ENCODE results near the gene XKR7. TPM values are rescaled to one million over a fixed set of nuclear protein-coding genes. Genes with fewer than 3 reads are reported as not detected.
"Not testable (repeated sequence)": the region's sequence is repeated elsewhere in the genome, so short reads cannot be mapped to it uniquely, and the experiment has no call there.

XKR7 gene
- total RNA-seq, 1 donor from 2014 or later, result 0.48 TPM

- Mint-ChIP-seq H3K9me3 (ENCODE audit: unreplicated experiment) (no peaks in the 10 kb centered on the region), H3K4me3 (ENCODE audit: unreplicated experiment) (no peak overlapping the region), H3K4me1 (ENCODE audit: low read depth, unreplicated experiment) (no peaks in the 10 kb centered on the region), H3K27me3 (ENCODE audit: low read depth, unreplicated experiment) (peaks cover 47% of the 10 kb centered on the region), H3K27ac (ENCODE audit: unreplicated experiment) (no peak overlapping the region), H3K36me3 (ENCODE audit: low read depth, unreplicated experiment) (no peaks in the 10 kb centered on the region)
- Histone ChIP-seq H3K9ac (ENCODE audit: low read length) (no peak overlapping the region), H3K27me3 (ENCODE audit: insufficient read depth, low read length) (peaks cover 47% of the 10 kb centered on the region), H3K4me2 (ENCODE audit: low read length) (no peak overlapping the region), H4K20me1 (ENCODE audit: insufficient read depth, low read length) (no peaks in the 10 kb centered on the region), H3K79me2 (ENCODE audit: insufficient read depth, low read length) (no peaks in the 10 kb centered on the region), H3K4me3 (ENCODE audit: insufficient read depth, low read depth, low read length) (no peak overlapping the region), H2AFZ (ENCODE audit: low read depth, low read length) (no peak overlapping the region), H3K27ac (ENCODE audit: low read depth, low read length) (no peak overlapping the region), H3K36me3 (ENCODE audit: insufficient read depth, low read length) (no peaks in the 10 kb centered on the region), H3K4me1 (ENCODE audit: insufficient read depth, low read length) (no peaks in the 10 kb centered on the region), H3K9me3 (ENCODE audit: insufficient read depth, low read depth, low read length) (no peaks in the 10 kb centered on the region)
- DNase-seq (ENCODE audit: low read depth) (no peak), FAIRE-seq (no peak)
- TF ChIP-seq, protein P1, sequence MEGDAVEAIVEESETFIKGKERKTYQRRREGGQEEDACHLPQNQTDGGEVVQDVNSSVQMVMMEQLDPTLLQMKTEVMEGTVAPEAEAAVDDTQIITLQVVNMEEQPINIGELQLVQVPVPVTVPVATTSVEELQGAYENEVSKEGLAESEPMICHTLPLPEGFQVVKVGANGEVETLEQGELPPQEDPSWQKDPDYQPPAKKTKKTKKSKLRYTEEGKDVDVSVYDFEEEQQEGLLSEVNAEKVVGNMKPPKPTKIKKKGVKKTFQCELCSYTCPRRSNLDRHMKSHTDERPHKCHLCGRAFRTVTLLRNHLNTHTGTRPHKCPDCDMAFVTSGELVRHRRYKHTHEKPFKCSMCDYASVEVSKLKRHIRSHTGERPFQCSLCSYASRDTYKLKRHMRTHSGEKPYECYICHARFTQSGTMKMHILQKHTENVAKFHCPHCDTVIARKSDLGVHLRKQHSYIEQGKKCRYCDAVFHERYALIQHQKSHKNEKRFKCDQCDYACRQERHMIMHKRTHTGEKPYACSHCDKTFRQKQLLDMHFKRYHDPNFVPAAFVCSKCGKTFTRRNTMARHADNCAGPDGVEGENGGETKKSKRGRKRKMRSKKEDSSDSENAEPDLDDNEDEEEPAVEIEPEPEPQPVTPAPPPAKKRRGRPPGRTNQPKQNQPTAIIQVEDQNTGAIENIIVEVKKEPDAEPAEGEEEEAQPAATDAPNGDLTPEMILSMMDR (IDR thresholded peaks at IDR 0.05; ENCODE audit: insufficient read depth, low read depth, low read length), result no peak
- no peak for TF ChIP-seq EZH2 (IDR thresholded peaks at IDR 0.05; ENCODE audit: insufficient read depth, low read length)
Measured at GRCh38 chr20:32029561-32029960, 61.6 kb downstream of the XKR7 start.

GRCh38 chr20:32031007-32031958 is 63.3 kb downstream of the XKR7 start:
- no peak for FAIRE-seq
- Mint-ChIP-seq H3K4me1 (ENCODE audit: low read depth, unreplicated experiment) (no peaks in the 10 kb centered on the region), H3K27me3 (ENCODE audit: low read depth, unreplicated experiment) (peaks cover 54% of the 10 kb centered on the region), H3K27ac (ENCODE audit: unreplicated experiment) (no peak overlapping the region), H3K36me3 (ENCODE audit: low read depth, unreplicated experiment) (no peaks in the 10 kb centered on the region), H3K4me3 (ENCODE audit: unreplicated experiment) (no peak overlapping the region), H3K9me3 (ENCODE audit: unreplicated experiment) (no peaks in the 10 kb centered on the region)
- Histone ChIP-seq H3K4me1 (ENCODE audit: insufficient read depth, low read length) (no peaks in the 10 kb centered on the region), H3K27ac (ENCODE audit: low read depth, low read length) (no peak overlapping the region), H3K36me3 (ENCODE audit: insufficient read depth, low read length) (no peaks in the 10 kb centered on the region), H3K4me2 (ENCODE audit: low read length) (peak overlapping the region; percentile 72), H3K4me3 (ENCODE audit: insufficient read depth, low read depth, low read length) (no peak overlapping the region), H3K9me3 (ENCODE audit: insufficient read depth, low read depth, low read length) (no peaks in the 10 kb centered on the region), H4K20me1 (ENCODE audit: insufficient read depth, low read length) (no peaks in the 10 kb centered on the region), H3K27me3 (ENCODE audit: insufficient read depth, low read length) (peaks cover 53% of the 10 kb centered on the region), H2AFZ (ENCODE audit: low read depth, low read length) (peak overlapping the region; percentile 59), H3K79me2 (ENCODE audit: insufficient read depth, low read length) (no peaks in the 10 kb centered on the region), H3K9ac (ENCODE audit: low read length) (no peak overlapping the region)
- TF ChIP-seq, protein P1 (IDR thresholded peaks at IDR 0.05; ENCODE audit: insufficient read depth, low read depth, low read length), result peak; percentile 65
- peak; percentile 57 for TF ChIP-seq EZH2 (IDR thresholded peaks at IDR 0.05; ENCODE audit: insufficient read depth, low read length)
- peak; percentile 56 for DNase-seq (ENCODE audit: low read depth)

GRCh38 chr20:32033316-32033715 is 65.4 kb downstream of the XKR7 start:
- Mint-ChIP-seq H3K9me3 (ENCODE audit: unreplicated experiment) (peaks cover 5% of the 10 kb centered on the region), H3K36me3 (ENCODE audit: low read depth, unreplicated experiment) (peaks cover 2% of the 10 kb centered on the region), H3K4me1 (ENCODE audit: low read depth, unreplicated experiment) (peaks cover 9% of the 10 kb centered on the region), H3K27me3 (ENCODE audit: low read depth, unreplicated experiment) (peaks cover 50% of the 10 kb centered on the region), H3K27ac (ENCODE audit: unreplicated experiment) (no peak overlapping the region), H3K4me3 (ENCODE audit: unreplicated experiment) (no peak overlapping the region)
- Histone ChIP-seq H3K27me3 (ENCODE audit: insufficient read depth, low read length) (peaks cover 65% of the 10 kb centered on the region), H3K9me3 (ENCODE audit: insufficient read depth, low read depth, low read length) (no peaks in the 10 kb centered on the region), H3K4me3 (ENCODE audit: insufficient read depth, low read depth, low read length) (no peak overlapping the region), H3K9ac (ENCODE audit: low read length) (no peak overlapping the region), H3K4me2 (ENCODE audit: low read length) (no peak overlapping the region), H4K20me1 (ENCODE audit: insufficient read depth, low read length) (no peaks in the 10 kb centered on the region), H3K4me1 (ENCODE audit: insufficient read depth, low read length) (no peaks in the 10 kb centered on the region), H3K27ac (ENCODE audit: low read depth, low read length) (no peak overlapping the region), H3K36me3 (ENCODE audit: insufficient read depth, low read length) (no peaks in the 10 kb centered on the region), H2AFZ (ENCODE audit: low read depth, low read length) (no peak overlapping the region), H3K79me2 (ENCODE audit: insufficient read depth, low read length) (no peaks in the 10 kb centered on the region)
- TF ChIP-seq, protein P1 (IDR thresholded peaks at IDR 0.05; ENCODE audit: insufficient read depth, low read depth, low read length), result no peak
- no peak for TF ChIP-seq EZH2 (IDR thresholded peaks at IDR 0.05; ENCODE audit: insufficient read depth, low read length)
- DNase-seq (ENCODE audit: low read depth), result no peak
- FAIRE-seq, result no peak

DNA sequence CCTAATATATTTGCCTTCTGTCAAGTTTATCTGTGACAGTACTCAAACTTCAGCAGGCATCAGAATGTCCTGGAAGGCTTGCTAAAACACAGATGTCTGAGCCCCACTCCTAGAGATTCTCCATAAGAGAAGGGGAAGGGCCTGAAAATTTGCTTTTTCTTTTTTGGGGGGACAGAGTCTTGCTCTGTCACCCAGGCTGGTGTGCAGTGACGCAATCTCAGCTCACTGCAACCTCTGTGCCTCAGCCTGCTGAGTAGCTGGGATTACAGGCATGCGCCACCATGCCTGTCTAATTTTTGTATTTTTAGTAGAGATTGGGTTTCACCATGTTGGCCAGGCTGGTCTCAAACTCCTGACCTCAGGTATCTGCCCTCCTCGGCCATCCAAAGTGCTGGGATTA is 65.8 kb downstream of the XKR7 start:
- not testable (repeated sequence) for H3K9ac ChIP-seq (ENCODE audit: low read length); H4K20me1 ChIP-seq (ENCODE audit: insufficient read depth, low read length); H3K27ac Mint-ChIP-seq (ENCODE audit: unreplicated experiment); H3K27ac ChIP-seq (ENCODE audit: low read depth, low read length); H3K4me1 Mint-ChIP-seq (ENCODE audit: low read depth, unreplicated experiment); H3K36me3 Mint-ChIP-seq (ENCODE audit: low read depth, unreplicated experiment); H3K4me3 ChIP-seq (ENCODE audit: insufficient read depth, low read depth, low read length); DNase-seq (ENCODE audit: low read depth); FAIRE-seq; H3K79me2 ChIP-seq (ENCODE audit: insufficient read depth, low read length); H3K9me3 Mint-ChIP-seq (ENCODE audit: unreplicated experiment); H3K4me1 ChIP-seq (ENCODE audit: insufficient read depth, low read length); H3K9me3 ChIP-seq (ENCODE audit: insufficient read depth, low read depth, low read length); H2AFZ ChIP-seq (ENCODE audit: low read depth, low read length); H3K4me2 ChIP-seq (ENCODE audit: low read length); H3K4me3 Mint-ChIP-seq (ENCODE audit: unreplicated experiment); H3K36me3 ChIP-seq (ENCODE audit: insufficient read depth, low read length)
- H3K27me3 Mint-ChIP-seq (ENCODE audit: low read depth, unreplicated experiment), result peaks cover 46% of the 10 kb centered on the region
- H3K27me3 ChIP-seq (ENCODE audit: insufficient read depth, low read length), result peaks cover 65% of the 10 kb centered on the region
